Mucosa of descending colon (tissue), 3 donors: Measurements from ENCODE around the gene EZR. TPM values are rescaled to one million over a fixed set of nuclear protein-coding genes. Genes with fewer than 3 reads are reported as not detected.
A peak's percentile ranks its signal among the peaks of the same experiment; 100 is the strongest.

ENCODE experiments used
- ATAC-seq: fragments of 200-7000 bp; cut with Tn5 transposase; one replicate; pipeline ENCODE4 v1.9.1; 2020; ENCODE audit warnings: mild to moderate bottlenecking, moderate library complexity
- DNase-seq, 3 donors: peaks; one replicate each; pipeline ENCODE4 v3.0.0-alpha.2; 2020
- H3K36me3 ChIP-seq: fragments of 200-600 bp; one replicate; pipeline ENCODE4 v1.8.0; 2021; ENCODE audit warnings: low read depth, mild to moderate bottlenecking
- H3K4me1 ChIP-seq: fragments of 200-600 bp; one replicate; pipeline ENCODE4 v1.8.0; 2021; ENCODE audit warnings: low read depth, mild to moderate bottlenecking
- H3K4me3 ChIP-seq: fragments of 200-600 bp; one replicate; pipeline ENCODE4 v1.8.0; 2021; ENCODE audit warnings: mild to moderate bottlenecking
- H3K9me3 ChIP-seq: fragments of 200-600 bp; one replicate; pipeline ENCODE4 v1.8.0; 2021; ENCODE audit warnings: mild to moderate bottlenecking
- intact Hi-C, 2 donors: fragments of 100-400 bp; cut with DNase I in 1 of 2; cut with micrococcal nuclease in 1 of 2; formaldehyde crosslinking; loops; one replicate each; pipeline versions ENCODE4 v1.11.0 to v1.11.1; 2022; cut with DNase I, micrococcal nuclease
- total RNA-seq, 3 donors: library from RNA; stranded (reverse); fragmentation: NEBNext Ultra II Directional in 2 of 3; extraction: Animal tissue kit (Norgen Biotek cat#: 25700) in 2 of 3; gene quantifications; one replicate each; pipeline versions ENCODE4 v1.2.1 to v1.2.4, GENCODE V29; 2021 to 2023
- TF ChIP-seq, protein P1 (sequence below): fragments of 200-600 bp; IDR thresholded peaks from one replicate; pipeline ENCODE4 v1.8.0; 2022; ENCODE audit warnings: antibody characterized with exemption, mild to moderate bottlenecking
- donor health status: DM: no; HTN: no; CAD: no; lungs with moderate emphysema.
- donor health status: DM: no; HTN: no; CAD: no.
- donor health status: DM: no; HTN: yes; CAD: no.

EZR gene
- total RNA-seq, 3 donors from 2014 or later, result 220 to 421 (median 334) TPM

- TF ChIP-seq, protein P1, sequence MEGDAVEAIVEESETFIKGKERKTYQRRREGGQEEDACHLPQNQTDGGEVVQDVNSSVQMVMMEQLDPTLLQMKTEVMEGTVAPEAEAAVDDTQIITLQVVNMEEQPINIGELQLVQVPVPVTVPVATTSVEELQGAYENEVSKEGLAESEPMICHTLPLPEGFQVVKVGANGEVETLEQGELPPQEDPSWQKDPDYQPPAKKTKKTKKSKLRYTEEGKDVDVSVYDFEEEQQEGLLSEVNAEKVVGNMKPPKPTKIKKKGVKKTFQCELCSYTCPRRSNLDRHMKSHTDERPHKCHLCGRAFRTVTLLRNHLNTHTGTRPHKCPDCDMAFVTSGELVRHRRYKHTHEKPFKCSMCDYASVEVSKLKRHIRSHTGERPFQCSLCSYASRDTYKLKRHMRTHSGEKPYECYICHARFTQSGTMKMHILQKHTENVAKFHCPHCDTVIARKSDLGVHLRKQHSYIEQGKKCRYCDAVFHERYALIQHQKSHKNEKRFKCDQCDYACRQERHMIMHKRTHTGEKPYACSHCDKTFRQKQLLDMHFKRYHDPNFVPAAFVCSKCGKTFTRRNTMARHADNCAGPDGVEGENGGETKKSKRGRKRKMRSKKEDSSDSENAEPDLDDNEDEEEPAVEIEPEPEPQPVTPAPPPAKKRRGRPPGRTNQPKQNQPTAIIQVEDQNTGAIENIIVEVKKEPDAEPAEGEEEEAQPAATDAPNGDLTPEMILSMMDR, result no peak
- Histone ChIP-seq H3K9me3 (no peaks in the 10 kb centered on the region), H3K4me3 (peak overlapping the region; percentile 84), H3K36me3 (no peaks in the 10 kb centered on the region), H3K4me1 (peaks cover 15% of the 10 kb centered on the region)
- intact Hi-C loops, result no loop called here
- DNase-seq (peak; percentile 74 to 86 (median 83)), ATAC-seq (peak; percentile 62)
Observed at GRCh38 chr6:158818581-158819212, 471 bp downstream of the EZR start.

GRCh38 chr6:158817728-158818580 lies 1.2 kb downstream of the EZR start:
- no peaks in the 10 kb centered on the region for H3K36me3 ChIP-seq
- peak overlapping the region; percentile 84 for H3K4me3 ChIP-seq
- H3K9me3 ChIP-seq, result no peaks in the 10 kb centered on the region
- intact Hi-C loops, result no loop called here
- peak; percentile 85 to 91 (median 90) for DNase-seq
- TF ChIP-seq, protein P1, result no peak
- peaks cover 22% of the 10 kb centered on the region for H3K4me1 ChIP-seq
- ATAC-seq, result peak; percentile 81

- intact Hi-C loops, result no loop called here
- DNase-seq (peak; percentile 75 to 76 (median 75)), ATAC-seq (peak; percentile 8)
- H3K4me3 ChIP-seq, result peak overlapping the region; percentile 84
- TF ChIP-seq, protein P1, result no peak
- H3K4me1 ChIP-seq, result peaks cover 25% of the 10 kb centered on the region
- H3K9me3 ChIP-seq, result no peaks in the 10 kb centered on the region
- no peaks in the 10 kb centered on the region for H3K36me3 ChIP-seq
Observed at GRCh38 chr6:158816803-158817727, 2.1 kb downstream of the EZR start.

GRCh38 chr6:158816329-158816728 lies 2.8 kb downstream of the EZR start:
- TF ChIP-seq, protein P1, result no peak
- Histone ChIP-seq H3K4me3 (no peak overlapping the region), H3K4me1 (peaks cover 25% of the 10 kb centered on the region), H3K9me3 (no peaks in the 10 kb centered on the region), H3K36me3 (no peaks in the 10 kb centered on the region)
- ATAC-seq, result no peak
- intact Hi-C loops, result no loop called here
- DNase-seq, result no peak

- peaks cover 28% of the 10 kb centered on the region for H3K4me1 ChIP-seq
- H3K4me3 ChIP-seq, result no peak overlapping the region
- no peaks in the 10 kb centered on the region for H3K9me3 ChIP-seq
- ATAC-seq (no peak), DNase-seq (no peak)
- intact Hi-C loops, result no loop called here
- no peaks in the 10 kb centered on the region for H3K36me3 ChIP-seq
- TF ChIP-seq, protein P1, result no peak
Observed at GRCh38 chr6:158815907-158816306, 3.3 kb downstream of the EZR start.
